ENCODE data around the gene G3BP1. TPM values are rescaled to one million over a fixed set of nuclear protein-coding genes. Genes with fewer than 3 reads are reported as not detected.

Gene G3BP1
- total RNA-seq, 1 experiment from 2014 or later = 400 TPM

DNA sequence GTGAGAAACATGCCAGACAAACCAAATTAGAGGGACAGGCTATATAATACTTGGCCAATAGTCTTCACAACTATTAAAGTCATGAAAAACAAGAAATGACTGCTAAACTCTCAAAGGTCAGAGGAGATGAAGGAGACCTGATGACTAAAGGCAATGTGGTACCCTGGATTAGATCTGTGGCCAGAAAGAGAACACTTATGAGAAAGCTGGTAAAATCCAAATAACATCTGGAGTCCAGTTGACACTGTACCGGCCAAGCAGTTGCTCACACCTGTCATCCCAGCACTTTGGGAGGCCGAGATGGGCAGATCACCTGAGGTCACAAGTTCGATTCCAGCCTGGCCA is 37.7 kb upstream of the G3BP1 start (continued):
- TF ChIP-seq, protein P1, sequence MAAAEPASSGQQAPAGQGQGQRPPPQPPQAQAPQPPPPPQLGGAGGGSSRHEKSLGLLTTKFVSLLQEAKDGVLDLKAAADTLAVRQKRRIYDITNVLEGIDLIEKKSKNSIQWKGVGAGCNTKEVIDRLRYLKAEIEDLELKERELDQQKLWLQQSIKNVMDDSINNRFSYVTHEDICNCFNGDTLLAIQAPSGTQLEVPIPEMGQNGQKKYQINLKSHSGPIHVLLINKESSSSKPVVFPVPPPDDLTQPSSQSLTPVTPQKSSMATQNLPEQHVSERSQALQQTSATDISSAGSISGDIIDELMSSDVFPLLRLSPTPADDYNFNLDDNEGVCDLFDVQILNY (CRISPR knock-in tag; IDR thresholded peaks at IDR 0.05) = no peak
- no peak for TF ChIP-seq JUN (CRISPR knock-in tag; IDR thresholded peaks at IDR 0.05)

DNA sequence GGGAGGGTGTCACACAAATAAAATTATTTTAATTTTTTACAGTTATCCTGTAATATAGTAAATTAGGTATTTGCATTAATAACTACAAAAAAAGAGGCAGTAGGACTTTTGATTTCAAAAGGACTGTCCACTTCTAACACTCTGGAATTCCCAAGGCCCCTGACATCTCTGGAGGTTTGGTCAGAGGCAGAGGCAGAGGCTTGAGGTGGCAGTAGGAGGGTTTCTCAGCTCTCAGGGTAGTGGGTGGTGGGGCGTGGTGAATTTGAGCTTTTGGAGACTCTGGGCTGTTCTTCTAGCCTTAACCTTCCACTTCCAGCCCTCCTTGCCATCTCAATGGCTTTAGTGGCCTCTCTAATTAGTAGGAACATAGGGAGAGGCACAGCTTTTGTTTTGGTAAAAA is 36.1 kb upstream of the G3BP1 start:
- ChIA-PET POLR2A (no interaction called here), CTCF (interaction anchor here (1.0 to 1.6 kb wide), 3 partner anchors 29 to 77 kb away, joined by 3 to 6 read pairs (median 4); partner anchors contain the start of gene SPARC)
- DNase-seq (ENCODE audit: low spot score) (no peak), ATAC-seq (no peak)
- Mint-ChIP-seq H3K27ac (no peak overlapping the region), H3K27me3 (ENCODE audit: low read depth) (no peaks in the 10 kb centered on the region), H3K36me3 (peaks cover 5% of the 10 kb centered on the region), H3K4me3 (no peak overlapping the region), H3K9me3 (no peaks in the 10 kb centered on the region), H3K4me1 (peaks cover 23% of the 10 kb centered on the region)
- TF ChIP-seq, protein P2, sequence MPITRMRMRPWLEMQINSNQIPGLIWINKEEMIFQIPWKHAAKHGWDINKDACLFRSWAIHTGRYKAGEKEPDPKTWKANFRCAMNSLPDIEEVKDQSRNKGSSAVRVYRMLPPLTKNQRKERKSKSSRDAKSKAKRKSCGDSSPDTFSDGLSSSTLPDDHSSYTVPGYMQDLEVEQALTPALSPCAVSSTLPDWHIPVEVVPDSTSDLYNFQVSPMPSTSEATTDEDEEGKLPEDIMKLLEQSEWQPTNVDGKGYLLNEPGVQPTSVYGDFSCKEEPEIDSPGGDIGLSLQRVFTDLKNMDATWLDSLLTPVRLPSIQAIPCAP (CRISPR knock-in tag; IDR thresholded peaks at IDR 0.05) = no peak
- no peak for TF ChIP-seq ZNF317 (CRISPR knock-in tag; IDR thresholded peaks at IDR 0.05; ENCODE audit: borderline replicate concordance, low read depth)
- no peak for TF ChIP-seq MYBL2 (CRISPR knock-in tag; IDR thresholded peaks at IDR 0.05)
- no peak for TF ChIP-seq RORB (CRISPR knock-in tag; IDR thresholded peaks at IDR 0.05)
- TF ChIP-seq ZNF232 (CRISPR knock-in tag; IDR thresholded peaks at IDR 0.05) = no peak
- no peak for TF ChIP-seq CREB1 (CRISPR knock-in tag; IDR thresholded peaks at IDR 0.05)
- TF ChIP-seq, protein P3, sequence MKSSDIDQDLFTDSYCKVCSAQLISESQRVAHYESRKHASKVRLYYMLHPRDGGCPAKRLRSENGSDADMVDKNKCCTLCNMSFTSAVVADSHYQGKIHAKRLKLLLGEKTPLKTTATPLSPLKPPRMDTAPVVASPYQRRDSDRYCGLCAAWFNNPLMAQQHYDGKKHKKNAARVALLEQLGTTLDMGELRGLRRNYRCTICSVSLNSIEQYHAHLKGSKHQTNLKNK (CRISPR knock-in tag; IDR thresholded peaks at IDR 0.05) = no peak
- TF ChIP-seq ZBTB21 (CRISPR knock-in tag; IDR thresholded peaks at IDR 0.05; ENCODE audit: borderline replicate concordance) = no peak

DNA sequence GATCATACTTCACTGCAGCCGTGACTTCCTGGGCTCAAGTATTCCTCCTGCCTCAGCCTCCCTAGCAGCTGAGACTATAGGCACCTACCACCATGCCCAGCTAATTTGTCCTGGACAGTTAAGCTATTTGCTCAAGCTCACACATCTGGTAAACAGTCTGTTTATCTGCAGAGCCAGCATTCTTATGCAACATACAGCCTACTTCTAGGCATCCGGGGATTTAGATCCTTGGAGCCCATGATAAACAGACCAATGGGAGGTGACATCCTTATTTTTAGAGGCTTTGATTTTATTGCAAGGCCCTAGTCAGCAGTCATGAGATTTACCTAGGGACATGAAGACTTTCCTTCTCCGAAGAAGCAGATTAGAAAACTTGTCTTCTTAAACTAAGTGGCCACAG is 34.3 kb upstream of the G3BP1 start:
- H3K27ac Mint-ChIP-seq = no peak overlapping the region
- H3K4me3 Mint-ChIP-seq = no peak overlapping the region
- H3K36me3 Mint-ChIP-seq = no peaks in the 10 kb centered on the region; the same call in 1 of the 2 replicates
- peaks cover 21% of the 10 kb centered on the region for H3K4me1 Mint-ChIP-seq
- no peaks in the 10 kb centered on the region for H3K27me3 Mint-ChIP-seq (ENCODE audit: low read depth)
- ChIA-PET POLR2A (no interaction called here), CTCF (interaction anchor here (1.3 to 8.2 kb wide), 2 partner anchors 80 to 214 kb away, joined by 3 to 167 read pairs; no protein-coding TSS in a partner anchor)
- no peaks in the 10 kb centered on the region for H3K9me3 Mint-ChIP-seq
- ATAC-seq (no peak), DNase-seq (ENCODE audit: low spot score) (no peak)
- no peak for TF ChIP-seq GABPB1 (CRISPR knock-in tag; IDR thresholded peaks at IDR 0.05)
- TF ChIP-seq GRHL2 (CRISPR knock-in tag; IDR thresholded peaks at IDR 0.05; ENCODE audit: insufficient replicate concordance, severe bottlenecking) = no peak
- TF ChIP-seq TEAD4 (CRISPR knock-in tag; IDR thresholded peaks at IDR 0.05) = no peak
- TF ChIP-seq NFYB (CRISPR knock-in tag; conservative IDR thresholded peaks at IDR 0.05; ENCODE audit: low read depth) = no peak
- TF ChIP-seq, protein P4, sequence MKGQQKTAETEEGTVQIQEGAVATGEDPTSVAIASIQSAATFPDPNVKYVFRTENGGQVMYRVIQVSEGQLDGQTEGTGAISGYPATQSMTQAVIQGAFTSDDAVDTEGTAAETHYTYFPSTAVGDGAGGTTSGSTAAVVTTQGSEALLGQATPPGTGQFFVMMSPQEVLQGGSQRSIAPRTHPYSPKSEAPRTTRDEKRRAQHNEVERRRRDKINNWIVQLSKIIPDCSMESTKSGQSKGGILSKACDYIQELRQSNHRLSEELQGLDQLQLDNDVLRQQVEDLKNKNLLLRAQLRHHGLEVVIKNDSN (CRISPR knock-in tag; IDR thresholded peaks at IDR 0.05) = no peak
- no peak for TF ChIP-seq NFATC4 (CRISPR knock-in tag; IDR thresholded peaks at IDR 0.05)
- no peak for TF ChIP-seq ZNF671 (CRISPR knock-in tag; IDR thresholded peaks at IDR 0.05)
- TF ChIP-seq, protein P5, sequence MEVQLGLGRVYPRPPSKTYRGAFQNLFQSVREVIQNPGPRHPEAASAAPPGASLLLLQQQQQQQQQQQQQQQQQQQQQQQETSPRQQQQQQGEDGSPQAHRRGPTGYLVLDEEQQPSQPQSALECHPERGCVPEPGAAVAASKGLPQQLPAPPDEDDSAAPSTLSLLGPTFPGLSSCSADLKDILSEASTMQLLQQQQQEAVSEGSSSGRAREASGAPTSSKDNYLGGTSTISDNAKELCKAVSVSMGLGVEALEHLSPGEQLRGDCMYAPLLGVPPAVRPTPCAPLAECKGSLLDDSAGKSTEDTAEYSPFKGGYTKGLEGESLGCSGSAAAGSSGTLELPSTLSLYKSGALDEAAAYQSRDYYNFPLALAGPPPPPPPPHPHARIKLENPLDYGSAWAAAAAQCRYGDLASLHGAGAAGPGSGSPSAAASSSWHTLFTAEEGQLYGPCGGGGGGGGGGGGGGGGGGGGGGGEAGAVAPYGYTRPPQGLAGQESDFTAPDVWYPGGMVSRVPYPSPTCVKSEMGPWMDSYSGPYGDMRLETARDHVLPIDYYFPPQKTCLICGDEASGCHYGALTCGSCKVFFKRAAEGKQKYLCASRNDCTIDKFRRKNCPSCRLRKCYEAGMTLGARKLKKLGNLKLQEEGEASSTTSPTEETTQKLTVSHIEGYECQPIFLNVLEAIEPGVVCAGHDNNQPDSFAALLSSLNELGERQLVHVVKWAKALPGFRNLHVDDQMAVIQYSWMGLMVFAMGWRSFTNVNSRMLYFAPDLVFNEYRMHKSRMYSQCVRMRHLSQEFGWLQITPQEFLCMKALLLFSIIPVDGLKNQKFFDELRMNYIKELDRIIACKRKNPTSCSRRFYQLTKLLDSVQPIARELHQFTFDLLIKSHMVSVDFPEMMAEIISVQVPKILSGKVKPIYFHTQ (CRISPR knock-in tag; IDR thresholded peaks at IDR 0.05) = no peak
- no peak for TF ChIP-seq RELA (CRISPR knock-in tag; IDR thresholded peaks at IDR 0.05; ENCODE audit: borderline replicate concordance)
- TF ChIP-seq, protein P6, sequence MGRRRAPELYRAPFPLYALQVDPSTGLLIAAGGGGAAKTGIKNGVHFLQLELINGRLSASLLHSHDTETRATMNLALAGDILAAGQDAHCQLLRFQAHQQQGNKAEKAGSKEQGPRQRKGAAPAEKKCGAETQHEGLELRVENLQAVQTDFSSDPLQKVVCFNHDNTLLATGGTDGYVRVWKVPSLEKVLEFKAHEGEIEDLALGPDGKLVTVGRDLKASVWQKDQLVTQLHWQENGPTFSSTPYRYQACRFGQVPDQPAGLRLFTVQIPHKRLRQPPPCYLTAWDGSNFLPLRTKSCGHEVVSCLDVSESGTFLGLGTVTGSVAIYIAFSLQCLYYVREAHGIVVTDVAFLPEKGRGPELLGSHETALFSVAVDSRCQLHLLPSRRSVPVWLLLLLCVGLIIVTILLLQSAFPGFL (CRISPR knock-in tag; IDR thresholded peaks at IDR 0.05; ENCODE audit: borderline replicate concordance) = no peak
- TF ChIP-seq, protein P7, sequence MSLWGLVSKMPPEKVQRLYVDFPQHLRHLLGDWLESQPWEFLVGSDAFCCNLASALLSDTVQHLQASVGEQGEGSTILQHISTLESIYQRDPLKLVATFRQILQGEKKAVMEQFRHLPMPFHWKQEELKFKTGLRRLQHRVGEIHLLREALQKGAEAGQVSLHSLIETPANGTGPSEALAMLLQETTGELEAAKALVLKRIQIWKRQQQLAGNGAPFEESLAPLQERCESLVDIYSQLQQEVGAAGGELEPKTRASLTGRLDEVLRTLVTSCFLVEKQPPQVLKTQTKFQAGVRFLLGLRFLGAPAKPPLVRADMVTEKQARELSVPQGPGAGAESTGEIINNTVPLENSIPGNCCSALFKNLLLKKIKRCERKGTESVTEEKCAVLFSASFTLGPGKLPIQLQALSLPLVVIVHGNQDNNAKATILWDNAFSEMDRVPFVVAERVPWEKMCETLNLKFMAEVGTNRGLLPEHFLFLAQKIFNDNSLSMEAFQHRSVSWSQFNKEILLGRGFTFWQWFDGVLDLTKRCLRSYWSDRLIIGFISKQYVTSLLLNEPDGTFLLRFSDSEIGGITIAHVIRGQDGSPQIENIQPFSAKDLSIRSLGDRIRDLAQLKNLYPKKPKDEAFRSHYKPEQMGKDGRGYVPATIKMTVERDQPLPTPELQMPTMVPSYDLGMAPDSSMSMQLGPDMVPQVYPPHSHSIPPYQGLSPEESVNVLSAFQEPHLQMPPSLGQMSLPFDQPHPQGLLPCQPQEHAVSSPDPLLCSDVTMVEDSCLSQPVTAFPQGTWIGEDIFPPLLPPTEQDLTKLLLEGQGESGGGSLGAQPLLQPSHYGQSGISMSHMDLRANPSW (CRISPR knock-in tag; conservative IDR thresholded peaks at IDR 0.05; ENCODE audit: low read depth) = no peak
- no peak for TF ChIP-seq JAZF1 (CRISPR knock-in tag; IDR thresholded peaks at IDR 0.05)
- no peak for TF ChIP-seq ZNF317 (CRISPR knock-in tag; IDR thresholded peaks at IDR 0.05; ENCODE audit: borderline replicate concordance, low read depth)
- TF ChIP-seq, protein P8, sequence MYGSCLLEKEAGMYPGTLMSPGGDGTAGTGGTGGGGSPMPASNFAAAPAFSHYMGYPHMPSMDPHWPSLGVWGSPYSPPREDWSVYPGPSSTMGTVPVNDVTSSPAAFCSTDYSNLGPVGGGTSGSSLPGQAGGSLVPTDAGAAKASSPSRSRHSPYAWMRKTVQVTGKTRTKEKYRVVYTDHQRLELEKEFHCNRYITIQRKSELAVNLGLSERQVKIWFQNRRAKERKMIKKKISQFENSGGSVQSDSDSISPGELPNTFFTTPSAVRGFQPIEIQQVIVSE (CRISPR knock-in tag; IDR thresholded peaks at IDR 0.05; ENCODE audit: borderline replicate concordance) = no peak
- TF ChIP-seq, protein P9, sequence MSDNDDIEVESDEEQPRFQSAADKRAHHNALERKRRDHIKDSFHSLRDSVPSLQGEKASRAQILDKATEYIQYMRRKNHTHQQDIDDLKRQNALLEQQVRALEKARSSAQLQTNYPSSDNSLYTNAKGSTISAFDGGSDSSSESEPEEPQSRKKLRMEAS (CRISPR knock-in tag; IDR thresholded peaks at IDR 0.05) = no peak

Measured in WTC11 (cell line).